PFSK-1 (cell line): ENCODE data around the gene CCND2. TPM values are rescaled to one million over a fixed set of nuclear protein-coding genes. Genes with fewer than 3 reads are reported as not detected.

Source experiments
- FOXP2 ChIP-seq: optimal IDR thresholded peaks from 2 replicates; pipeline ENCODE3; 2011; ENCODE audit warnings: borderline replicate concordance, control low read depth, inconsistent platforms; ENCODE audit not compliant: insufficient read depth; ENCODE audit errors: extremely low read length, extremely low read depth
- POLR2AphosphoS5 ChIP-seq: IDR thresholded peaks from 2 replicates; pipeline ENCODE4 v1.6.1; 2012; ENCODE audit warnings: low read depth, mild to moderate bottlenecking, control low read depth, low read length, moderate library complexity
- SIN3A ChIP-seq: IDR thresholded peaks from 2 replicates; pipeline ENCODE4 v1.6.1; 2012; ENCODE audit warnings: mild to moderate bottlenecking, low read length, moderate library complexity, borderline replicate concordance; ENCODE audit not compliant: insufficient read depth
- TAF1 ChIP-seq: IDR thresholded peaks from 2 replicates; pipeline ENCODE4 v1.6.1; 2012; ENCODE audit warnings: low read length, control low read depth, borderline replicate concordance; ENCODE audit not compliant: insufficient read depth
- polyA plus RNA-seq: library from polyadenylated mRNA; unstranded; fragments of >200 nt; gene quantifications from one replicate; pipeline ENCODE4 v1.2.1, GENCODE V29; 2012; ENCODE audit warnings: low read depth, missing spikeins; ENCODE audit not compliant: insufficient read length
- TF ChIP-seq, protein P1 (sequence below), 2 experiments: IDR thresholded peaks; 2 replicates each; pipeline versions ENCODE4 v1.6.1 to v1.8.0; 2011 to 2012; ENCODE audit warnings: low read depth in 2 of 2, low read length in 2 of 2, control low read depth in 1 of 2, inconsistent platforms in 1 of 2, mild to moderate bottlenecking in 1 of 2, moderate library complexity in 1 of 2; ENCODE audit not compliant: insufficient read depth in 1 of 2

Gene CCND2
- 156 TPM for polyA plus RNA-seq

DNA sequence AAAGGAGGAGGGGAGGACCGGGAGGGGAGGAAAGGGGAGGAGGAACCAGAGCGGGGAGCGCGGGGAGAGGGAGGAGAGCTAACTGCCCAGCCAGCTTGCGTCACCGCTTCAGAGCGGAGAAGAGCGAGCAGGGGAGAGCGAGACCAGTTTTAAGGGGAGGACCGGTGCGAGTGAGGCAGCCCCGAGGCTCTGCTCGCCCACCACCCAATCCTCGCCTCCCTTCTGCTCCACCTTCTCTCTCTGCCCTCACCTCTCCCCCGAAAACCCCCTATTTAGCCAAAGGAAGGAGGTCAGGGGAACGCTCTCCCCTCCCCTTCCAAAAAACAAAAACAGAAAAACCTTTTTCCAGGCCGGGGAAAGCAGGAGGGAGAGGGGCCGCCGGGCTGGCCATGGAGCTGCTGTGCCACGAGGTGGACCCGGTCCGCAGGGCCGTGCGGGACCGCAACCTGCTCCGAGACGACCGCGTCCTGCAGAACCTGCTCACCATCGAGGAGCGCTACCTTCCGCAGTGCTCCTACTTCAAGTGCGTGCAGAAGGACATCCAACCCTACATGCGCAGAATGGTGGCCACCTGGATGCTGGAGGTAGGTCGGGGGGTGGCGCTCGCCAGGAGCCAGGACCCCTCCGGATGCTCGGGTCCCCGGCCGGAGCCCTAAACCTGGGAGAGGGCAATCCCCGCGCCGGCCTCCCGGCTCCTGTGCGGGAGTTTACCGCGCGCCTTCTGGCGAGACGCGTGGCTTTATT lies at the start of gene CCND2:
TSS of gene CCND2 (plus strand) at position 111 of the 744 bp plus-strand sequence. CDS start at position 390, 279 bp downstream.
- TF ChIP-seq, protein P1, sequence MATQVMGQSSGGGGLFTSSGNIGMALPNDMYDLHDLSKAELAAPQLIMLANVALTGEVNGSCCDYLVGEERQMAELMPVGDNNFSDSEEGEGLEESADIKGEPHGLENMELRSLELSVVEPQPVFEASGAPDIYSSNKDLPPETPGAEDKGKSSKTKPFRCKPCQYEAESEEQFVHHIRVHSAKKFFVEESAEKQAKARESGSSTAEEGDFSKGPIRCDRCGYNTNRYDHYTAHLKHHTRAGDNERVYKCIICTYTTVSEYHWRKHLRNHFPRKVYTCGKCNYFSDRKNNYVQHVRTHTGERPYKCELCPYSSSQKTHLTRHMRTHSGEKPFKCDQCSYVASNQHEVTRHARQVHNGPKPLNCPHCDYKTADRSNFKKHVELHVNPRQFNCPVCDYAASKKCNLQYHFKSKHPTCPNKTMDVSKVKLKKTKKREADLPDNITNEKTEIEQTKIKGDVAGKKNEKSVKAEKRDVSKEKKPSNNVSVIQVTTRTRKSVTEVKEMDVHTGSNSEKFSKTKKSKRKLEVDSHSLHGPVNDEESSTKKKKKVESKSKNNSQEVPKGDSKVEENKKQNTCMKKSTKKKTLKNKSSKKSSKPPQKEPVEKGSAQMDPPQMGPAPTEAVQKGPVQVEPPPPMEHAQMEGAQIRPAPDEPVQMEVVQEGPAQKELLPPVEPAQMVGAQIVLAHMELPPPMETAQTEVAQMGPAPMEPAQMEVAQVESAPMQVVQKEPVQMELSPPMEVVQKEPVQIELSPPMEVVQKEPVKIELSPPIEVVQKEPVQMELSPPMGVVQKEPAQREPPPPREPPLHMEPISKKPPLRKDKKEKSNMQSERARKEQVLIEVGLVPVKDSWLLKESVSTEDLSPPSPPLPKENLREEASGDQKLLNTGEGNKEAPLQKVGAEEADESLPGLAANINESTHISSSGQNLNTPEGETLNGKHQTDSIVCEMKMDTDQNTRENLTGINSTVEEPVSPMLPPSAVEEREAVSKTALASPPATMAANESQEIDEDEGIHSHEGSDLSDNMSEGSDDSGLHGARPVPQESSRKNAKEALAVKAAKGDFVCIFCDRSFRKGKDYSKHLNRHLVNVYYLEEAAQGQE (IDR thresholded peaks at IDR 0.05; ENCODE audit: insufficient read depth in 1 of 2, low read depth in 2 of 2, low read length in 2 of 2): 0 out of 4 replicates have a peak, but pooled peaks of 1 of the 2 experiments have one; percentile 21
- TF ChIP-seq POLR2AphosphoS5 (peak; percentile 98), SIN3A (peak; percentile 71; the same call in 1 of the 2 replicates), FOXP2 (no peak), TAF1 (peak; percentile 97)

DNA sequence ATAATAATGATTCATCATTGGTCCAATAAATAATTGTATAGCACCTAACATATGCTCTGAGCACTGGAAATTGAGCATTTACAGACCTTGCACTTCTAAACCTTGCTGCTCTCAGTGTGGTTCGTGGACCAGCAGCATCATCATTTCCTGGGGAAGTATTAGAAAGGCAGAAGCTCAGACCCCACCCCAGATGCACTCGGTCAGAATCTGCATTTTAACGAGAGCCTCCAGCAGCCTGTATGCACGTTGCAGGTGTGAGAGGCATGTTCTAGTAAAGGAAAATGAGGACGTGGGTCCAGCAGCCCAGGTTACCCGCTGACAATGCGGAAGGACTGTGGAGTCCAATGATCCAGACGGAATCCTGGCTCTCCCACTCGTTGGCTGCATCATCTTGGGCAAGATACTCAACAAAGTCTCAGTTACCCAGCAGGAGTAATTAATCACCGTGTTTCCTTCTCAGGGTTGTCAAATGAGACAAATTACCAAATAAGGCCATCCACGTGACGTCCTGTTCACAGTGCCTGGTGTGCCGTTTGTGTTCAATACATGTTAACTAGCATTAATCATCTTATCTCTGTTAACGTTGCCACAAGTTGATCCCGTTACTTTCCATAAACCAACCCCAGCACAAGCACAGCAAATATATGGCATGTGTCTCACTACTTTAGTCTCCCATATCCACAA lies 49.2 kb upstream of the CCND2 start:
- TF ChIP-seq, protein P1 (IDR thresholded peaks at IDR 0.05; ENCODE audit: insufficient read depth in 1 of 2, low read depth in 2 of 2, low read length in 2 of 2): no peak
- no peak for TF ChIP-seq POLR2AphosphoS5

DNA sequence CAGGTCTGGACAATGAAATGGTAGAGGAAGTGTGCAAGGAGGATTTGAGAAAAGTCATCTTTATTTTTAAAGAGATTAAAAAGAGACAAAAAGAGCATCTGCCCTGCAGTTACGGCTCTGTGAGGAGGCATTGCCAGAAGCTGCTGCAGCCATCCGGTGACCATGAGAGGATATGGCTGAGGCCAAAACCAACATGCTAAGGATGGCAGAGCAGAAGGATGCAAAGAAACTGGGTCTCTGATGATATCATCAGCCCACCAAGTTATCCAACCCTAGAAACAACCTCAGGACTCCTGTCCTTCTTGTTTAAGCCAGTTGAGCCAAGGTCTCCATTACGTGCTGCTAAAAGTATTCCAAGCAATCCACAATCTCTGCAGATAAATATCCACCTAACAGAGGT lies 48.0 kb upstream of the CCND2 start:
- no peak for TF ChIP-seq POLR2AphosphoS5
- no peak for TF ChIP-seq SIN3A

DNA sequence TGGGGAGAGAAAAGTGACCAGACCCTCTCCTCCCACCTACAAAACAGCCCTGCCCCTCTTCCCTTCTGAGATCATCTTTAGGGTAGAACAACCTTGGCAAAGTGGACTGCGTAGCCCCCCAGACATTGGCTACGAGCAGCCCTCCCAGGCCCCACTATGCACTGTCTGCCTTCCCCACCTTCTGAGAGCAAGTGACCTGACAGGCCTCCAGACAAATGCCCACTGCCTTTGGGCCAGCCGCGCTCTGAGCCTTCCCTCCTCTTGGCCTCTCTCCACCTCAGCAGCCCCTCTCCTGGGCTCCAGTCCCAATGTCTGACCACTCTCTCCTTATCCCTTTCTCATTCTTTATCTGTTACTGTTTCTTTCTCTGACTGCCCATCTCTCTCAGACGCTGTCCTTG lies 46.5 kb upstream of the CCND2 start:
- TF ChIP-seq TAF1 (no peak), FOXP2 (no peak), SIN3A (no peak), POLR2AphosphoS5 (no peak)
- TF ChIP-seq, protein P1 (IDR thresholded peaks at IDR 0.05; ENCODE audit: insufficient read depth in 1 of 2, low read depth in 2 of 2, low read length in 2 of 2): no peak

DNA sequence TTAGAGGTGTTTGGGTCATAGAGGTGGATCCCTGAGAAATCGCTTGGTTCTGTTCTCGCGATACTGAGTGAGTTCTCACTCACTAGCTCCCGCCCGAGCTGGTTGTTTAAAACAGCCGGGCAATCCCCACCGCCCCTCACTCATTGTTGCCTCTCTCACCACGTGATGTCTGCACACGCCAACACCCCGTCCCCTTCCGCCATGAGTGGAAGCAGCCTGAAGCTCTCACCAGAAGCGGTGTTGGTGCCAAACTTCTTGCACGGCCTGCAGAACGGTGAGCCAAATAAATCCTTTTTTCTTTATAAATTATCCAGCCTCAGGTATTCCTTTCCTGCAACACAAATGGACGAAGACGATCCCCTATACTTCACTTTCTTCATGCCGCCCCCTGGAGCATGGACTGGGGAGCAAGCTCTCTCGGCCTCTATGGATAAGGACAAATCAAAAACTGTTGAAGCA lies 45.4 kb upstream of the CCND2 start:
- TF ChIP-seq SIN3A (no peak), FOXP2 (no peak), POLR2AphosphoS5 (no peak), TAF1 (no peak)
- TF ChIP-seq, protein P1 (IDR thresholded peaks at IDR 0.05; ENCODE audit: insufficient read depth in 1 of 2, low read depth in 2 of 2, low read length in 2 of 2): no peak
